Ovary (tissue), 3 donors: ENCODE measurements around the gene EYA2.

Experiments
- EP300 ChIP-seq: sonication (generic); formaldehyde crosslinking; IDR thresholded peaks from one replicate; pipeline ENCODE4 v1.6.1; 2017; ENCODE audit warnings: antibody characterized with exemption
- POLR2A ChIP-seq: fragments of 450-650 bp; IDR thresholded peaks from one replicate; pipeline ENCODE4 v1.6.1; 2017; ENCODE audit warnings: antibody characterized with exemption, mild to moderate bottlenecking, moderate library complexity
- TF ChIP-seq, protein P1 (sequence below), 3 donors: fragments of 450-650 bp in 2 of 3; fragments of 200-600 bp in 1 of 3; IDR thresholded peaks; one replicate each; pipeline versions ENCODE4 v1.5.1 to v1.8.0; 2016 to 2022; ENCODE audit warnings: antibody characterized with exemption in 3 of 3, mild to moderate bottlenecking in 1 of 3
- donor health status: DM: no; HTN: no; CAD: no.

GRCh38 chr20:46963196-46963529, 68.5 kb downstream of the EYA2 start:
- TF ChIP-seq, protein P1, sequence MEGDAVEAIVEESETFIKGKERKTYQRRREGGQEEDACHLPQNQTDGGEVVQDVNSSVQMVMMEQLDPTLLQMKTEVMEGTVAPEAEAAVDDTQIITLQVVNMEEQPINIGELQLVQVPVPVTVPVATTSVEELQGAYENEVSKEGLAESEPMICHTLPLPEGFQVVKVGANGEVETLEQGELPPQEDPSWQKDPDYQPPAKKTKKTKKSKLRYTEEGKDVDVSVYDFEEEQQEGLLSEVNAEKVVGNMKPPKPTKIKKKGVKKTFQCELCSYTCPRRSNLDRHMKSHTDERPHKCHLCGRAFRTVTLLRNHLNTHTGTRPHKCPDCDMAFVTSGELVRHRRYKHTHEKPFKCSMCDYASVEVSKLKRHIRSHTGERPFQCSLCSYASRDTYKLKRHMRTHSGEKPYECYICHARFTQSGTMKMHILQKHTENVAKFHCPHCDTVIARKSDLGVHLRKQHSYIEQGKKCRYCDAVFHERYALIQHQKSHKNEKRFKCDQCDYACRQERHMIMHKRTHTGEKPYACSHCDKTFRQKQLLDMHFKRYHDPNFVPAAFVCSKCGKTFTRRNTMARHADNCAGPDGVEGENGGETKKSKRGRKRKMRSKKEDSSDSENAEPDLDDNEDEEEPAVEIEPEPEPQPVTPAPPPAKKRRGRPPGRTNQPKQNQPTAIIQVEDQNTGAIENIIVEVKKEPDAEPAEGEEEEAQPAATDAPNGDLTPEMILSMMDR (IDR thresholded peaks at IDR 0.05): no peak
- TF ChIP-seq POLR2A (no peak), EP300 (no peak)
